Fibroblast of skin of back (primary cell): Measurements from ENCODE around the gene LDLRAD4.

Source experiments
- DNase-seq: peaks from one replicate; pipeline ENCODE4 v3.0.0-alpha.2; 2013

LDLRAD4 gene

DNA sequence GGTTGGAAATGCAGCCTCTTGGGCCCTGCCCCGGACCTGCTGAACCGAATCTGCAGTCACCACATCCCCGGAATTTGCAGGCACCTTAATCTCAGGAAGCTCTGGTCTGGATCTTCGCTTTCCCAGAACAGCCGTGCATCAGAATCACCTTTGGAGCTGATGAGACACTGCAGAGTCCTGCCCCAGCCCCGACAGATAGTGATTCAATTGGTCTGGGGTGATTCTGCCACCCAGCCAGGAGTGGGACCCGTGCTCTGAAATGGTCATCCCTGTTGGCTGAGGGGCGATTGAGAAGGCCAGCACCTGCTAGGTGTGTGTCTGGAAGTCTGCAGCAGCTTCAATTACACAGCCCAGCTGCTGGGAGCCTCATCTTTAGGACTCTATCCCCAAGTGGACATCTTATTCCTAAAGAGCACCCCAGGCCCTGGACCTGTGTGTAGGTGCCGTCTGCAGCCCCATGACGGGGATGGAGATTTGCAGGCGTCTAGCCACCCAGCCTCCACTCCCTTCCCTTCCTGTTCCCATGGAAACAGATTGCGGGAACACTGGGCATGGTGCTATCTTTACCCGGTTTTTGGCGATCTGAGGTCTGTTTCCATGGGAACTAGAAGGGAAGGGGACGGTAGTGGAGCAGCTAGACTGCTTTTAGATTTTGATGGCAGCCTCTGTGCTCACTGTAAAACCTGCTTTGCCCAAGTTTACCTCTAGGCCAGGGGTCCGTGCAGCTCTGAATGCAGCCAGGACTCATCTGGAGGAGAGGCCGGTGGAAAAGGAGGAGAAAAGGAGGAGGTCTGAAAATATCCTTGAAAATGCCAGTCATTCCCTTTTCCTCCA, 156.1 kb downstream of the LDLRAD4 start:
- peak; percentile 17 for DNase-seq

DNA sequence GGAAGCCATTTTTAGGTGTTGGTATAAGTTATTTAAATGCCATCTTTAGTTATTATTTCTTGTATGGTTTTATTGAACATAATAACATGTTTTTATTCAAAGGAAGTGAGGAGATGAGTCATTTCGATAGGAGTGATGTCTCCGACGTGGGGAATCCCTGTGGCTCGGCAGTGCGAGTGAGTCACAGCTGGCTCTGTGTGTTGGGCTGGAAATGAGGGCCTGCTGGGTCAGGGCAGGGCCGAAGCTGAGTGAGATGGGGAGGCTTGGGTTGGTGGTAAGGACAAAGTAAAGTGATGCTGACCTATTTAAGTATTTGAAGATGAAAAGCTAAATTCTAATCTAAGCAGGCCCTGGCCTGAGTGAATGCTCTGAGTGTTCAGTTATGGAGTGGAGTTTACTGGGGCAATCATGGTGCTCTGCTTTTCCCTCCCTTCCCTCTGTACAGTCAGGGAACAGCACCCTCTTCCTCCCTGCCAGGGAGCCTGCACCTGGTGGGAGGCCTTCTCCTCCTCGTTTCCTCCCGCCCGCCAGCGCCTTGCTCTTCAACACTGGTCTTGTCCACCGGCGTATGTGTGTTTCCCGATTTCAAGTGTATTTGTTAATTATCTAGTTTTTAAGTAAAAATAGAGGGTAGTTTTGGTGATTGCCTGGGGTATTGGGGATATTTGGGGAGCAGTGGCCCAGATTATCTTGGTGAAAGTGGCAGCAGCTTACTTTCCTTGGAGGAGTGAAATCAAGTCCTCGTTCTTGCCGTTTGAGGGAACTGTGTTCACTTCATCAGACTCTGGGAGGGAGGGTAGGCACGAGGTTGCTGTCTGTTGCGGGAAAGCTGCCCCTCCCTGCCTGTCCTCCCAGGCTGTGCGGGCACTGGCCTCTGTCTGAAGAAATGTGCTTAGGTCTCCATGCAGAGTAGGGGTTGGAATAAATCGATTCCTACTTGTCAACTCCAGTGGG, 157.0 kb downstream of the LDLRAD4 start:
- DNase-seq, result peak; percentile 93

DNA sequence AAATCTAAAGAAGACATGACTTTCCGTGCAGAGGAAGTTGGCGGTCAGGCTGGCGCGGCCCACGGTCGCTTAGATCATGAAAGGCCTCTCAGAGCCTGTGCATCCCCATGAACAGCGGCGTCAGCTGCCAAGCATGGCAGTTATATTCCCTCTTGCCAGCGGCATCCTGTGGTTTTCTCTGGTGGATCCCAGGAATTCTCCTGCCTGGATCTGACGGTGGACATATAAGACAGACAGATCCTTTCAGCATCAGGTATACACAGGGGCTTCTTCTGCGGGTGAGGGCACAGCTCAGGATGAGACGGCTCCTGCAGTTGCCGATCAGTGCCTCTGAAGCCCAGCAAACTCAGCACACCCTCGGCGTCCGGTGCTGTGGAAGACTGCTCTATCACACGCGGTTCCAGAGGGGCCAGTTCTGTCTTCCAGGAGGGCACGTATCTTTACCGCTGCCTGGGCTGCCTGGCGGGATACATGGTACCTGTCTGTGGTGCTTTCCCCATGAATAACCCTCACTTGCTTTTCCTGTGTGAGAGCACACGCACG, 157.8 kb downstream of the LDLRAD4 start:
- DNase-seq, result no peak

DNA sequence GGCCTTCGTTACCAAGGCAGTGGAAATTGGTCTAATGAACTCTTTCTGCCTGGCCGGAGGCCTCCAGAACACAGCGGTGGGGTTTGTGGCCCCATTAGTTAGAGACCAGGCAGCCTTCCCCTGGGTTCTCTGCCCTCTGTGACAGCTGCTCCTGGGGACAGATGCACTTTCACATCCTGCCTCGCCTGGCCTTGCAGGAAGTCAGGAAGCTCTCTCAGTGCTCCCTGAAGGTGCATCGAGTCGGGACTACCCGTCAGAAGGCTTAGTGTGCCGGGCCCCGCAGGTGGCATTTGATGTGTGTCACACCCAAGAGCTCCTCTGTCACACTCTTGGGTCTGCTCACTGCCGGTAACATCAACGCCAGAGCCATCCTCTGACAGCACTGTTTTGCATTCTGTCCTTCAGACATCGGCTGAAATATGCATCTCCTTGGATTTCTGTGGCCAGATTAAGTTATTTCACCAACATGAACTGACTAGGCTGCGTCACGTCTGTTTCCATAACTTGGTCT, 158.3 kb downstream of the LDLRAD4 start:
- no peak for DNase-seq

DNA sequence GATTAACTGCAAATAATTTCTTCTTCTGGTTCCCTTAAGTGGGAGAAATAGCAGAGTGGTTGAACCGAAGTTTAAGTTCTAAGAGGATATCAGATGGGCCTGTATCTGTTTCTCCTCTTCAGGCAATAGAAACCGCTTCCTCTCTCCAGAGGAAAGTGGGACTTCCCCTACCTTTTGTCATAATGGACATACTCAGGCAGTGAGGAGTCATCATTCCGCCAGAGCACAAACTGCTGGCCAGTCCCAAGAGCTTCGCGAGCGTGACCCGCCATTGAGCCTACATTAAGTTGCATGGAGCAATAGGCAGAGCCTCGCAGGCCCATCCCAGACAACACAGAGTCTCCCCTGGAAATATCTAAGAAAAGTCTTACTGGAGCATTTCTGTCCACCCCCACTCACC, 158.9 kb downstream of the LDLRAD4 start:
- peak; percentile 12 for DNase-seq

DNA sequence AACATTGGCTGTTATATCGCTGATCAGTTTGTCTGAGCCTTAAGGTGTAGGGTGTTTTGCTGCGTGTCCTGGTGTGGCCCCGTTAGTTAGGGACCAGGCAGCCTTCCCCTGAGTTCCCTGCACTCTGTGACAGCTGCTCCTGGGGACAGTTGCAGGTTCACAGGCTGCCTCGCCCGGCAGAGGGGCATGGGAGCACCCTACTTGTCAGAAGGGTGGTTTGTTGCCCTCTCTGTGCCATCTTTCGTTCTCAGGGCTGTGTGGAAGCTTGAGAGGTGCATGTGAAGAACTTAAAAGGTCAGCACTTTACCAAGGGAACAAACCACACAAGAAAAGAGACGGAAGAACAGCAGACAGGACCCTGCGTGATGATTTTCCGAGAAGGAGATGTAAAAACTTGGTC, 159.6 kb downstream of the LDLRAD4 start:
- no peak for DNase-seq

DNA sequence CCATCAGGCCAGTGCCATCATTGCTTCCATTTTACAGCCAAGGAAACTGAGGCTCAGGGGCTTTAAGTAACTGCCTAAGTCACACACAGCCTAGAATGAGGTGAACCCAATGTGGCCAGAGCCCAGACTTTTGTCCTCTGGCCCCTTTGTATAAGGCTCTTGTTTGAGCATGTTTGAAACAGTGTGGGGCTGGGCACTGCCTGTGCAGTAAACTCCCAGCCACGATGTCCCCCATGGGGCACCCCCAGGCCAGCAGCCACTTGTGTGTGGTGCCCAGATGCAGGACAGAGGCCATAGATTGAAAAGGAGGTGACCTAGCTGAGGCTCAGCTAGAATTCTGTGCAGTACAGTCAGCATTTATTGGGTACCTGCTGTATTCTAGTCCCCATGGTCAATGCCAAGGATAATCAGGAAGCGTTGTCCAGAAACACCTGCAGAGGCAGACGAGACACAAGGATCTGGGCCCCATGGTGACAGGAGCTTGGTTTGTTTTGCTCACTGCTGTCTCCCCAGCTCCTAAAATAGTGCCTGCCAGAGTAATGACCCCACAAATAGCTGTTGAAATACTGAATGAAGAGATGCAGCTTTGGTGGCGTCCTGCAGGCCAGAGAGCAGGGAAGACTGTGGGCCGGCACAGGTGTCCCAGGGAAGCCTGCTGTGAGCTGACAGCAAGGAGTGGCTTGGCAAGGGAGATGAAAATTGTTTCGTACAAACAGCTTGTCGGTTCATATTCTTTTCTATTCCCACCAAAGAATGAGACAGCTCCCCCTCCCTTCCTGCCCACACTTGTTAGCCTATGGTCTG, 160.7 kb downstream of the LDLRAD4 start:
- DNase-seq, result no peak

DNA sequence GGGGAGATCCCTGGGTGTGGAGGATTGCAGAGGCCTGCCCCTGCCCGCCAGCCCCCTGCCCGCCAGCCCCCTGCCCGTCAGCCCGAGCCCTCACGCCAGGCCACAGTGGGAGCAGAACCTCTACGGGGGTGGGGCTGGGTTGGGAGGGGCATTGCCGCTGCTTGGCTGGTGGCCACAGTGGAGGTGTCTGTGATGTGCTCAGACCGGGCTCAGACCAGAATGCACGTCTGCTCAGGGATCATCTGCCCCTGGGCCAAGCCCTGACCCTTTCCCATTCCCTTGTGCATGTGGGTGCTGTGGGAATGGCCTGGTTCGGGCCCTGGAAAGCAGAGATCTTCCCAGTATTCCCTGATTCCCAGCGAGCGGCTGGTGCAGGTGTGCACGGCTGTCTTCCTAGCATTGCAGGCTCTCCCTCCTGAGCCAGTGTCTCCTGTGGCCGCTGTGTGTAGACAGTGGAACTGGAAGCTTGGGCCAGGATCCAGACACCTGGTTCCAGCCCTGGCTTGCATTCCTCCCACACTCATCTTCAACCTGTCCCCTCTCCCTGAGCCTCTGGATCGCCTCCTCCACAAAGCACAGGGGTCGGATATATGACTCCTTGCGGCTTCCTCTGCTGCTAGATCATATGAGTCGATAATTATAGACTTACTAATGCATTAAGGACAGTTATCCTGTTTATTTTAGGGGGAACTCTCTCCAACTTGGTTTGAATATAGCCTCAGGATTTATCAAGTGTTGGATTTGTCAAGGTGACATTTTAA, 161.6 kb downstream of the LDLRAD4 start:
- no peak for DNase-seq

DNA sequence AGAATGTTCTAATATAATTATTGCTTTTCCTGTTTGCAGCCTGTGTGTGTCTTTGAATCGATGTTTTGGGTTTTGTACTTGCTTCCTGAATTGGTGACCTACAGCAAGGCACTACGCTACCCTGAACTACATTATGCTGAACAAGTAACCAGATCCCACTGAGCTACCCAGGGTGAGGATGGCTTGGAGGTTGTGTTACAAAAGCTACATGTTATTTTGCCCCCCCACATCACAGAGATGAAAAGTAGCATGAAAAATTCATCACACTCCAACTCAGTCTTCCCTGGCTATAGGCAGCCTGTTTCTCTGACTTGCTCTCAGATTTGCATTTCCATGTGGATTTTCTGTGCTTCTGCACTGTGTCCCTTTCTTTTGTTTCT, 162.1 kb downstream of the LDLRAD4 start:
- DNase-seq, result no peak

DNA sequence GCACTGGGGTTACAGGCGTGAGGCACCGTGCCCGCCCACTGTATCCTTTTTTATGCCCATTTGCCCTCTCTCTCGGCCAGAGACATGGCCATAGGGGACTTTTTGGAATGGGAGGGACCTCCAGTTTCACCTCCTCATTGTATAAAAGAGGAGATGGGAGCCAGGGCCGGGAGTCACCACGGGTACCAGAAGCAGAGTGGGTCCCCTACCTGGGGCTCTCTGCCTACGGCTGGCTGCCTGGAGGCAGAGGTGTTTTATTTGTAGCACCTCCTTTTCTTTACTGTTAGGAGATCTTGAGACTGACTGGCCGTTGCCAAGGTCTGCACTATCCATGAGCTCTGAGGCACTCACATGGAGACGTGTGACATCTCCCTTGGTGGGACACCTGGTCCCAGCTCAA, 162.8 kb downstream of the LDLRAD4 start:
- no peak for DNase-seq

DNA sequence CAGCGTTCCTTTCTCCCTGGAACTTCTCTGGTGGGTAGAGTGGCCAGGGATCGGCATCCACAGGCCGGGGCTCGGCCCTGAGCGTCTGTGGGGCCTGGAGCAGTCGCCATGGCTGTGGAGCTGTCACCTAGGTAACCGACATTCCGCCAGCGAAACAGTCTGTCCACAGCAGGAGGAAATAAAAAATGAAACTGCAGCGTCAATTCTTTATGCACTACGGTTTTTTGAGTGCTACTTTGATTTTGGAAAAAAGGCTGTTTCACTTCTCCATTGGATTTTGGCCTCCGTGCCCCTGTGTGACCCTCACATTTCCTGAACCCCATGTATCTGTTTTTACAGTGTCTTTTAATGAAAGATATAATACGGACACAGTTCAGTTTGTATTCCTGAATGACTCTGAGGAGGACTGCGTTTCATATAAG, 163.4 kb downstream of the LDLRAD4 start:
- DNase-seq, result peak; percentile 72

DNA sequence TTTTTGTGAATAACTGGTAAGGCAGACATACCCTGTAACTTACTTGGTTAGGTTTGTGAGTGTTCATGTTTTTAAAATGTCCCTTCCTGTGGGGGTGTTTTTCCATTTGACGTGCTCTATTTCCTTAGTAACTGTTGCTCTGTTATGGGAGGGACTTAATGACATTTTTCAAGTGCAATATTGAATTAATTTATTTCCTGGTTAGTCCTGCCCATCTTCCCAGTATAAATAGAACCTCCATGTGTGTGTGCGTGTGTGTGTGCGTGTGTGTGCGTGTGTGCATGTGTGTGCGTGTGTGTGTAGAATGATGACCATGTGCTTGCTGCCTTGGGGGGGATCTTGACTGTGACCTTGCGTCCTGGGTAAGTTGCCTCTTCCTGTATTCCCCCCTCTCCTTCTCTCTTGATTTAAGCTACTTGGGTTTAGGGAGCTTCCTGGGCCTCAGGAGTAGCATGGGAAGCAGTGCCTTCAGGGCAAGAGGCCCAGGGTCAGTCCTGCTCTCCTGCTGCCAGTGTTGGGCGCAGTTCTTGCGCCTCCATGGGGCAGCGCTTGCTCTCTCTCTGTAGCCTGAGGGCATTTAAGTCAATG, 163.9 kb downstream of the LDLRAD4 start:
- DNase-seq, result peak; percentile 65

DNA sequence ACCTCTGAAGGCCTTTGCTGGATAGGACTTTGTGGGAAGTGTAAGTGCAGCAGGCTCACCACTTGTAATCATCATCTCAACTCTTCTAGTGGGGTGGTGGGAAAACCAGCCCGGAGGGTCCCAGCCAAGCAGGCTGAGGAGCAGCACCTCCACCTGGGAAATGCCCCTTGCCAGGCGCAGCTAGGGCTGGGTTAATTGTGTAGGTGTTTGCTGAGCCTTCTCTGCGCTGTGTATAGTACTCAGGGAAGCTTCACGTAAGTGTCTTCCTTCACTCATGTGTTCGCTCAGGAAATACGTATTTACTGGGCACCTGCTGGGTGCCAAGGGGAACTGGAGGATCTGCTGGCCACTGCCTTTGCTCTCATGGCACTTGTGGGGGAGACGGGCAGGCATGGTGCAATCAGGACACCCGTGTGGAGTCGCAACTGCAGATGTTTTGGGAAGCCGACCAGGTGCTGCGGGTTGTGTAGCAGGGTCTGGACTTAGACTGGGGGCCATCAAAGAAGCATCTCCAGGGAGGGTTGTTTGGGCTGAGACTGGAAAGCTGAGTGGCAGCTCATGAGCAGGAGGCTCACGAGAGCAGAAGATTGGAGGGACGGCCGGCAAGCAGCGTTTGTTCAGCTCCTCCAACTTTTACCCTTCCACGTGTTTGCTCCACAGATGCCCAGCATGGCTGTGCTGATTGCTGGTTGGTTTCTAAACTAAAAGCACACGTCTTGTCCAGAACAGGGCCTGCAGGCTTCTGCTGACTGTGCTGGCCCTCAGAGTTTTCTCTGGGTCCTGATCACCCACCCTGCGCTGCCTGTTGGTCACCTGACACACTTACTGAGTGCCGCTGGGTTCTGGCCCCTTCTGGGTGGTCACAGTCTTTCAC, 164.6 kb downstream of the LDLRAD4 start:
- no peak for DNase-seq

DNA sequence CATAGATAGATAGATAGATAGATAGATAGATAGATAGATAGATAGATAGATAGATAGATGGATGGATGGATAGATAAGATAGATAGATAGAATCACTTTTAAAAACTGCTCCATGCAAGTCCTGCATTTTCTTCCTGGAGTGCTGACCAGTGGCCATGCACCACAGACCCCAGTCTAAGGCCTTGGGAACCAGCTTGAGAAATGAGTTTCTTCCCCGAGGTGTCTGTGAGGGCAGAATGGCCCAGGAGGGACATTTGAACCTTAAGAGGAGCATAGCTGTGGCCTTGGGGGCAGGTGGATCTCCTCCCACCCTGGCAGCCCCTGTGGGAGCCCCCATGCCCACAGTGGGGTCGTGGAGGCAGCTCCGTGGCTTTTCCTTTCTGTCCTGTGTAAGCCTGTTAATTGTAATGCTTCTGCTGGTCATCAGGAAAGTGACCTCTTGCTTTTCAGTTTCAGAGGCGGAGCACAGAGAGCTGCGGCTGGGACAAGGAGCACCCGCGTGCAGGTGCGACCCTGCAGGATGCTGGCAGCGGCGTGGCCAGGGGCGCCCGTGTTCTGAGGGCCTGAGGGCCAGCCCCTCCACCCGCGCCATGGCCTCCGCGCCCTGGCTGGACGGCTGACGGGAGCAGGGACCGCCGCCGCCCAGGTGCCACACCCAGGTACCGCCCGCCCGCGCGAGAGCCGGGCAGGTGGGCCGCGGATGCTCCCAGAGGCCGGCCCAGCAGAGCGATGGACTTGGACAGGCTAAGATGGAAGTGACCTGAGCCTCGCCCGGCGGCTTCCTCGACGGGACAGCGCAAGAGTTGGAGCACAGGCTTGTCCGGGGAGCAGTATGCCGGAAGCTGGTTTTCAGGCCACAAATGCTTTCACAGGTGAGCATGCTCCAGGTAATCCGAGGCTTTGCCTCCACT, 168.6 kb downstream of the LDLRAD4 start:
- no peak for DNase-seq

DNA sequence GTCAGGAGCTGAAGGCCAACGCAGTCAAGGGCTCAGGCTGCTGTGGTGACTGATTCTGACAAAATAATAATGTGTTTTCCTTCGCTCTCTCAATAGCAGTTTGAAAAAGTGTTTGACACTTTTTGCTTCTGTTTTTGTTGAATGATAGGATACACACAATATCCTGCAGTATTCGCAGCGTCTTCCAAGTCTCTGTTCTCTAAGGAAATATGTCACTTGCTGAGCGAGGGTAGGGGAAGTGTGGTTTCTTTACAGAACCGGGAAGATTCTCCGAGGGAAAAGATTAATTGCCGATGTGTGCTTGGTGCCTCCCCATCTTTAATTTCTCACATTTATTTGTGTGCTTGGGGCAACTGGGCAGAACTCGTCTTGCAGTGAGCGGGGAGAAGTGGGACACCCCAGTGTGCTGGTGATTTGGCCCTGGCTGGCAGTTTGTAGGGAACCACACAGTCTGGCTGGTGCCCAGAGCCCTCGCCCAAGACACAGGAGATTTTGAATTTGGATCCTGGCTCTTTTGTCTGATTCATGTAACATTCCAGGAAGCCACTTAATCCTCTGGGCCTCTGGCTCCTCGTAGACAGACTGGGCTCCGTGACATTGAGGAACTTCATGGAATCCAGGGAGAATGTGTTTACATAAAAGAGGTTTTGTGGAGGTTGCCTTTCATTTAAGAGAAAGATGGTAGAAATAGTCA, 169.4 kb downstream of the LDLRAD4 start:
- peak; percentile 84 for DNase-seq

DNA sequence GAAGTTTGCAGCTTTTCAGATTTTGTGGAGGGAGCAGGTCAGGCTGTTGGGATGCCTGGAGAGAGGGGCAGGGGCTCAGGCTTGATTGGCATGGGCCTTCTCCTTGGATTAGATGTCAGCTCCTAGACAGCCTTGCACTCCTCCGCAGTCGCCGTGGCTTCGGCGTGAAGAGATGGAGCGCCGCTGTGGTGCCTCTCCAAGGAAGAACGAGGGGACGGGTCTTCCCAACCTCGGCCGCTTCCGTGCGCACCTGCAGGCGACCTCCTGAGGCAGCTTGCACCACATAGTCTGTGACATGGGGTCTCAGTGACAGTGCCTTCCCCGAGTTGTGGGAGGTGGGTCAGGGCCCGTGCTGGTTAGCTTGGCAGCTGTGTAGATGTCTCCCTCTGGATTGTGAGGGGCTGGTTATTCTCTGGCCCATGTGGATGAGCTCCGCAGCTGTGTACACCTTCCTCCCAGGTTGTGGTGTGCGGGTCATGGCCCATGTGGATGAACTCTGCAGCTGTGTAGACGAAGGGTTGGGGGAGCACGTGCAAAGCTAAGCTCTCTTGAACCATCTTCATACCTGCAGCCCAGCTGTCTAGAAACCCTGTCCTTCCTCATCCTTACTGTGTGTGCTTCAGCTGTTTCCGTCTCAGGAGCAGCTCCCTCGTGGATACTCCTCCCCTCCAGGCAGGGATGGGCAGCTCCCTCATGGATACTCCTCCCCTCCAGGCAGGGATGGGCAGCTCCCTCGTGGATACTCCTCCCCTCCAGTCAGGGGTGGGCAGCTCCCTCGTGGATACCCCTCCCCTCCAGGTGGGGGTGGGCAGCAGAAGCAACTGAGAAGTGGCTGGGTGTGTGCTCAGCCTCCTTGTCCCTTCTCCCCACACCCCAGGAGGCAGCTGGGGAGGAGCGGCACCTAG, 170.3 kb downstream of the LDLRAD4 start:
- no peak for DNase-seq

DNA sequence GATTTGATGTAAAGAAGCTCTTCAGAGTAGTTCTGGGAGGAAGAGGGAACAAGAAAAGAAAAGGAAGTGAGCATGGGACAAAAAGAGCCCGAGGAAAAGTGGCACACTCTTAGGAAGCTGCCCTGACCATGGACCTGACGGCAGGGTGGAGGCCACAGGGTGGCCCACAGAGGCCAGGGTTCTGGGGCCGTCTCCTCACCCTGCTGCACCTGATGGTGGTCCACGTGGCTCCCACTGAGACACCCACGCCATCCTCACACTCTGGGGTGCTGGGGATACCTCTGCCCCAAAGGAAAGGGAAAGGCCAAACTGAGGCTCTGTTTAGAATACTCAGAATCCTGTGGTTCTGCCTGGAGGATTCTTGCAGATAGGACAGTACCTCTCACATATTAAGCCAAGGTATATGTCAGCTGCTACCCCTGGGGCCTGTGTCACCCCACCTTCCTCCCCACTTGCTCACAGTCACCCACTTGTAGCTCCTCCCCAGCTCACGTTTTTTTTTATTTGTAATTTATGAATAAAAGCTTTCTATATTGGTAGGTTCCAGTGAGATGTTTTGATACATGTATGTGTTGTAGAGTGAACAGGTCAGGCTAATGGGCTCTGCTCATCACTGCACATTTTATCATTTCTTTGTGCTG, 171.1 kb downstream of the LDLRAD4 start:
- no peak for DNase-seq
